SKM-1 treated with dmso at 0.1 percent for 144 hours (cell line): ENCODE measurements around the gene NSUN6.
"Not testable (repeated sequence)": the region's sequence is repeated elsewhere in the genome, so short reads cannot be mapped to it uniquely, and the experiment has no call there.

Source experiments
- DNase-seq: peaks from one replicate; lab custom pipeline; 2025; ENCODE audit not compliant: unreplicated experiment; lab: John Stamatoyannopoulos, UW

The NSUN6 gene

GRCh38 chr10:18659819-18660535 lies 8.6 kb upstream of the NSUN6 start:
- DNase-seq: peak; percentile 2

GRCh38 chr10:18659125-18659818 lies 7.9 kb upstream of the NSUN6 start, which contains the start of gene ARL5B:
Gene ARL5B, plus strand, starts transcription at chr10:18659431. Its CDS starts 207 bp downstream, at chr10:18659638.
- peak; percentile 56 for DNase-seq

GRCh38 chr10:18658271-18659124 lies 7.1 kb upstream of the NSUN6 start:
- DNase-seq: no peak

GRCh38 chr10:18656724-18657123 lies 5.3 kb upstream of the NSUN6 start:
- DNase-seq: no peak

- no peak for DNase-seq
Observed at GRCh38 chr10:18653112-18653511, 1.7 kb upstream of the NSUN6 start.

- no peak for DNase-seq
Observed at GRCh38 chr10:18650404-18650997, 886 bp downstream of the NSUN6 start.

- no peak for DNase-seq
Observed at GRCh38 chr10:18649364-18649959, 1.9 kb downstream of the NSUN6 start.

GRCh38 chr10:18647945-18648344 lies 3.4 kb downstream of the NSUN6 start:
- no peak for DNase-seq

- no peak for DNase-seq
Observed at GRCh38 chr10:18647151-18647550, 4.2 kb downstream of the NSUN6 start.

GRCh38 chr10:18639719-18640118 lies 11.7 kb downstream of the NSUN6 start:
- DNase-seq: not testable (repeated sequence)

- not testable (repeated sequence) for DNase-seq
Observed at GRCh38 chr10:18637400-18637799, 14.0 kb downstream of the NSUN6 start.

- no peak for DNase-seq
Observed at GRCh38 chr10:18635995-18636394, 15.4 kb downstream of the NSUN6 start.

- DNase-seq: not testable (repeated sequence)
Observed at GRCh38 chr10:18632500-18632899, 18.9 kb downstream of the NSUN6 start.

GRCh38 chr10:18627452-18628018 lies 23.9 kb downstream of the NSUN6 start:
- not testable (repeated sequence) for DNase-seq

- DNase-seq: no peak
Observed at GRCh38 chr10:18625886-18626285, 25.5 kb downstream of the NSUN6 start.

GRCh38 chr10:18623671-18624070 lies 27.7 kb downstream of the NSUN6 start:
- not testable (repeated sequence) for DNase-seq

GRCh38 chr10:18620856-18621255 lies 30.5 kb downstream of the NSUN6 start:
- DNase-seq: no peak

GRCh38 chr10:18619016-18619415 lies 32.4 kb downstream of the NSUN6 start:
- DNase-seq: no peak

GRCh38 chr10:18616337-18616736 lies 35.0 kb downstream of the NSUN6 start:
- DNase-seq: no peak

GRCh38 chr10:18615618-18616017 lies 35.8 kb downstream of the NSUN6 start:
- DNase-seq: no peak
